ENCODE results near the gene AQP12A. TPM values are rescaled to one million over a fixed set of nuclear protein-coding genes. Genes with fewer than 3 reads are reported as not detected.

AQP12A gene
- polyA plus RNA-seq, 1 donor (not counting 4 experiments of a cell fraction or from before 2014, with no cell fraction given) = not detected

DNA sequence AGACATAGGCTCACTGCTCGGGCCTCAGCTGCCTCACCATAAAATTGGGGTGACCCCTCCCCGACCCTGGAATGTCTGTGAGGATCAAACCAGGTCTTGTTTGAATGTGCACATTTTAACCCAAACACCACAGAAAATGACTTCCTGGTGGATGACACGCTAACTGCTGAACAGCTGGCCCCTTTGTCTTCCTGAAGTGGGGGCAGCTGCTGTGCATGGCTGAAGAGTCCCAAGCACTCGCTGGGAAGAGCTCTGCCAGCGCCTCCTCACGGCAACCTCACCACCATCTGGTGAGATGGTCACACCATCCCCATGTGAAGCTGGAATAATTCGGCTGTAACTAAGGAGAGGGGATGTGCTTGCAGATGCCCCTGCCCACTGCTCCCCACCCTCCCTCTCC is 34.0 kb downstream of the AQP12A start:
- no peaks in the 10 kb centered on the region for H3K9me1 ChIP-seq (ENCODE audit: control insufficient read depth, extremely low read depth, insufficient read depth, low read length)
- no peak for FAIRE-seq
- H3K9ac ChIP-seq (ENCODE audit: control insufficient read depth, extremely low read depth, insufficient read depth, low read length) = no peak overlapping the region
- no peak overlapping the region for H3K4me3 ChIP-seq (ENCODE audit: control insufficient read depth in 2 of 3, extremely low read depth in 1 of 3, insufficient read depth in 2 of 3, low read depth in 1 of 3, low read length in 3 of 3)
- no peaks in the 10 kb centered on the region for H3K79me2 ChIP-seq (ENCODE audit: control insufficient read depth, insufficient read depth, low read length)
- no peak overlapping the region for H3K4me2 ChIP-seq (ENCODE audit: control insufficient read depth, extremely low read depth, insufficient read depth, low read depth, low read length)
- no peaks in the 10 kb centered on the region for H3K9me3 ChIP-seq (ENCODE audit: control insufficient read depth, low read depth, low read length)
- H4K20me1 ChIP-seq (ENCODE audit: control insufficient read depth, extremely low read depth, insufficient read depth, low read length) = no peaks in the 10 kb centered on the region
- dilution Hi-C loops (cut with MboI; ENCODE audit: extremely low pct_ligation_motif_present, low sequenced_read_pairs) = no loop called here
- TF ChIP-seq EZH2 (IDR thresholded peaks at IDR 0.05; ENCODE audit: low read length) = no peak
- TF ChIP-seq, protein P1, sequence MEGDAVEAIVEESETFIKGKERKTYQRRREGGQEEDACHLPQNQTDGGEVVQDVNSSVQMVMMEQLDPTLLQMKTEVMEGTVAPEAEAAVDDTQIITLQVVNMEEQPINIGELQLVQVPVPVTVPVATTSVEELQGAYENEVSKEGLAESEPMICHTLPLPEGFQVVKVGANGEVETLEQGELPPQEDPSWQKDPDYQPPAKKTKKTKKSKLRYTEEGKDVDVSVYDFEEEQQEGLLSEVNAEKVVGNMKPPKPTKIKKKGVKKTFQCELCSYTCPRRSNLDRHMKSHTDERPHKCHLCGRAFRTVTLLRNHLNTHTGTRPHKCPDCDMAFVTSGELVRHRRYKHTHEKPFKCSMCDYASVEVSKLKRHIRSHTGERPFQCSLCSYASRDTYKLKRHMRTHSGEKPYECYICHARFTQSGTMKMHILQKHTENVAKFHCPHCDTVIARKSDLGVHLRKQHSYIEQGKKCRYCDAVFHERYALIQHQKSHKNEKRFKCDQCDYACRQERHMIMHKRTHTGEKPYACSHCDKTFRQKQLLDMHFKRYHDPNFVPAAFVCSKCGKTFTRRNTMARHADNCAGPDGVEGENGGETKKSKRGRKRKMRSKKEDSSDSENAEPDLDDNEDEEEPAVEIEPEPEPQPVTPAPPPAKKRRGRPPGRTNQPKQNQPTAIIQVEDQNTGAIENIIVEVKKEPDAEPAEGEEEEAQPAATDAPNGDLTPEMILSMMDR (optimal IDR thresholded peaks at IDR 0.05 in 1 of 3, IDR thresholded peaks at IDR 0.05 in 1 of 3, conservative IDR thresholded peaks at IDR 0.05 in 1 of 3; ENCODE audit: extremely low read depth in 1 of 3, insufficient read depth in 2 of 3, low read length in 3 of 3) = no peak
- no peak overlapping the region for H2AFZ ChIP-seq (ENCODE audit: control insufficient read depth, low read length)
- no peak overlapping the region for H3K27ac ChIP-seq (ENCODE audit: control insufficient read depth, insufficient read depth, low read length)
- H3K27me3 ChIP-seq (ENCODE audit: control insufficient read depth, extremely low read depth, insufficient read depth, low read length) = peaks cover 14% of the 10 kb centered on the region
- DNase-seq (ENCODE audit: low read depth, low spot score) = no peak
- no peaks in the 10 kb centered on the region for H3K4me1 ChIP-seq (ENCODE audit: control insufficient read depth, extremely low read depth, insufficient read depth, low read length)
- H3K36me3 ChIP-seq (ENCODE audit: control insufficient read depth in 2 of 2, extremely low read depth in 1 of 2, insufficient read depth in 2 of 2, low read length in 2 of 2) = no peaks in the 10 kb centered on the region

DNA sequence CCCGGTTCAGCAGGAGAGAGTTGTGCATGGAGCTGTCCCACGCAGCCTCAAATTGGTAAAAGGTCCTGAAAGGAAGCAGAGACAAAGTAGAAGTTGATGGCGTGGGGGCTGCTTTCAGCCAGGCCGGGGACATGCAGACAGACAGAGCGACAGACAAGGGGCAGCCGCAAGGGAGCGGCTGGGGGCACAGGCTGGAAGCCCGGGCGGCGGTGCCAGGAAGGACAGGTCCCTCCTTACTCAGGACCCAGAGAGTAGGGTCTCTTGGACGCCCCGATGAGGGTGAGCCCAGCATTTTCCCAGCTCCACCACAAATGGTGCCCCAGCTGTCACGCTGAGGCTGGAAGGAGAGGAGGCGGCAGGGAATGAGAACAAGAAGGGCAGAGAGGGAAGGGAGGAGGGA is 35.2 kb downstream of the AQP12A start:
- FAIRE-seq = no peak
- TF ChIP-seq, protein P1 (optimal IDR thresholded peaks at IDR 0.05 in 1 of 3, IDR thresholded peaks at IDR 0.05 in 1 of 3, conservative IDR thresholded peaks at IDR 0.05 in 1 of 3; ENCODE audit: extremely low read depth in 1 of 3, insufficient read depth in 2 of 3, low read length in 3 of 3) = no peak
- no peak for TF ChIP-seq EZH2 (IDR thresholded peaks at IDR 0.05; ENCODE audit: low read length)
- H3K9me3 ChIP-seq (ENCODE audit: control insufficient read depth, low read depth, low read length) = no peaks in the 10 kb centered on the region

More for the DNA sequence above, 35.2 kb downstream of the AQP12A start:
- Histone ChIP-seq H3K4me2 (ENCODE audit: control insufficient read depth, extremely low read depth, insufficient read depth, low read depth, low read length) (no peak overlapping the region), H4K20me1 (ENCODE audit: control insufficient read depth, extremely low read depth, insufficient read depth, low read length) (no peaks in the 10 kb centered on the region), H3K4me1 (ENCODE audit: control insufficient read depth, extremely low read depth, insufficient read depth, low read length) (no peaks in the 10 kb centered on the region), H3K36me3 (ENCODE audit: control insufficient read depth in 2 of 2, extremely low read depth in 1 of 2, insufficient read depth in 2 of 2, low read length in 2 of 2) (no peaks in the 10 kb centered on the region), H3K79me2 (ENCODE audit: control insufficient read depth, insufficient read depth, low read length) (no peaks in the 10 kb centered on the region), H3K27me3 (ENCODE audit: control insufficient read depth, extremely low read depth, insufficient read depth, low read length) (peaks cover 18% of the 10 kb centered on the region), H3K27ac (ENCODE audit: control insufficient read depth, insufficient read depth, low read length) (no peak overlapping the region), H3K9ac (ENCODE audit: control insufficient read depth, extremely low read depth, insufficient read depth, low read length) (no peak overlapping the region), H3K9me1 (ENCODE audit: control insufficient read depth, extremely low read depth, insufficient read depth, low read length) (no peaks in the 10 kb centered on the region), H3K4me3 (ENCODE audit: control insufficient read depth in 2 of 3, extremely low read depth in 1 of 3, insufficient read depth in 2 of 3, low read depth in 1 of 3, low read length in 3 of 3) (no peak overlapping the region), H2AFZ (ENCODE audit: control insufficient read depth, low read length) (no peak overlapping the region)
- dilution Hi-C loops (cut with MboI; ENCODE audit: extremely low pct_ligation_motif_present, low sequenced_read_pairs) = no loop called here
- DNase-seq (ENCODE audit: low read depth, low spot score) = no peak
